GM18867 (cell line): Measurements from ENCODE around the gene SP2.

Experiments
- ATAC-seq: cut with Tn5 transposase; IDR thresholded peaks from one replicate; pipeline ENCODE4 v1.9.1; 2021; ENCODE audit warnings: mild to moderate bottlenecking, moderate library complexity; ENCODE audit not compliant: unreplicated experiment

The SP2 gene

DNA sequence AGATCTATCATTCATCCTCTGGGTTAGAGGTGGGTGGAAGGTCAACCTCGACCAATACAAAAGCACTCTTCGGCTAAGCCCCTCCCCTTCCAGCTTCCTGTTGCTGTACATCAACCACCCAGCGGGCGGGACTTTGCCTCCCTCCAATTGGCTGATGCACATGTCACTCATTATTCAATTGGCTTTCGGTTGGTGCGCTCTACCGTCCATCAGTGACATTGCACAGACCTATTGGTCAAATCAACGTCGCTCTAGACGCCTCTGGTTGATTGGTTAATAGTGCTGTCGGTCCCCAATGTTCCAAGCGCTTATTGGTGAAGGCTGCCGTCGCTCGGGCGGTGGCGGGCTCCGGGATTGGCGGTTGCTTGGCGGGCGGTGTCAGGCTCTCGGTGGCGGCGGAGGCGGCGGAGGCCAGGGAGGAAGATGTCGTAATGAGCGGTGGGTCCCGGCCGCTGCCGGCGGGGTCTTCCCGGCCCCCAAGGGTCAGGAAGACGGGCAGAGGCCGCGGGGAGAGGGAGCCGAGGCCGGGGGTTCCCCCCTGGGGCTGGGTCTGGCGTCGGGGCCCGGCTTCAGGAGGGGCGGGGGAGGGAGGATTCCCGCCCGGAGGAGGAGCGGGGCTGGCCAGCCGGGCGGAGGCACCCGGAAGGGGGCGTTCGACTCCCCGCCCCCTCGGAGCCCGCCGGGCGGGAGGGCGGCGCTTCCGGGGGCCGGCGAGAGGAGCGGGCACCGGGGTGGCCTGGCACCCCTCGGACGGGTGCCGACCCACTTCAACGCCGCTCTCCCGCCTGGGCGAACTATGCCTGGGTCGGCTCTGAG lies at the start of gene SP2:
TSS of gene SP2 (plus strand) at position 381 of the 816 bp plus-strand sequence. CDS start at position 432, 51 bp downstream.
- ATAC-seq = peak; percentile 86

DNA sequence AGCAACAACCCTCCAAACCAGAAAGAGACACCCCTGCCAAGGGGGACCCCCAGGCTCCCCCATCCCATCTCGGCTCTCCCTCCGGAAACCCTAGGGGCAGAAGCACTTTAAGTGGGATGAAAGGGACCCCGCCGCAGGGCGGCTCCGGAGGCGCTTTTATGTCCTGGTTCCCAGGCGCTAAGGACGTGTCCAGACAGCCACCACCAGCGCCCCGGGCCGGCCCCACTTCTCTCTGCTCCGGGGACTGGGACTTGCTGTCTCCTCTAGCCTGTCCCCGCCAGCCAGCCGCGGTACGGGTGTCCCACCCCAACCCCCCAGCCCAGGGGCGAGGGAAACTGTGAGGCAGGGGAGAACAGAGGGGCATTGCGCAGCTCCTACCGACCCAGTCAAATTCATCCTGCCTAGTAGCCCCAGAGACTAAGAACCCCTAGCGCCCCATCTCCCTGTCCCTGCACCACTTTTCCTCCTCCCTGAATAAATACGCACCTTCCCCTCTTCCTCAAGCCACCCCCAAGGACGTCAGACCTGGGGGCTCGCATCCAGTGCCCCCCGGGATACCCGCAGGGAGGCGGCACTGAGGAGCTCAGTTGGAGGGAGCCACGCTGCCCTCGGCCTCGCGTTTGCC lies 49.2 kb upstream of the SP2 start:
- ATAC-seq = no peak

DNA sequence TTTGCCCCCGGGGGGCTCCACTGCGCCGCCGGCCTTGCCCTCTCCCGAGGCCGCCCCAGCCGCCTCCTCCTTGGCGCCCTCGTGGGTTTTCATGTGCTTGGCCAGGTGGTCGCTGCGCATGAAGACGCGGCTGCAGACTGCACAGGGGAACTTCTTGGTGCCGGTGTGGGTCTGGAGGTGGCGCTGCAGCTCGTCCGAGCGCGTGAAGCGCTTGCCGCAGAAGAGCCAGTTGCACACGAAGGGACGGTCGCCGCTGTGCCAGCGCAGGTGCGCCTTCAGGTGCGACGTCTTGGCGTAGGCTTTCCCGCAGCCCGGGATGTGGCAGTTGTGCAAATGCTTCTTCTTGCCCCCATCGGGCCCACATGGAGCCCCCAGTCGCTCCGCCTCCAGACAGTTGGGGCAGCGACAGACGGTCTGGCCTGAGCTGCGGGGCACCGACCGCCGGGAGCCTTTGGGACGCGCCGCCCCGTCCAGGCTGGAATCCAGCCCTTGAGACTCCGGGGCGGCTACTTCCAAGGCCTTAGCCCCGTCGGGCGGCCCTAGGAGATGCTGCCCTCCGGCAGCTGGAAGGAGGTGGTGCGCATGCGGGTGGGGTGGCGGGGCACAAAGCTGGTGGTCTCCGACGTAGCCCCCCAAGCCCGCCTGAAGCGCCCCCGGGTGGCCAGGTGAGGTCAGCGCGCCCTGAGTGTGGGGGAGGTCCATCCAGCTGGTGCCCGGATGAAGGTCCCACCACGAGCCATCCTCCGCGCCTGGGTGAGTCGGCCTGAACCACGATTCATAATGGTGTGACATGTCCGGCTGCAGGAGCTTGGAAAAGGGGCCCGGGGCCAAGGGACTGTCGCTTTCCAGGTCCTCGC lies 48.5 kb upstream of the SP2 start:
- no peak for ATAC-seq

DNA sequence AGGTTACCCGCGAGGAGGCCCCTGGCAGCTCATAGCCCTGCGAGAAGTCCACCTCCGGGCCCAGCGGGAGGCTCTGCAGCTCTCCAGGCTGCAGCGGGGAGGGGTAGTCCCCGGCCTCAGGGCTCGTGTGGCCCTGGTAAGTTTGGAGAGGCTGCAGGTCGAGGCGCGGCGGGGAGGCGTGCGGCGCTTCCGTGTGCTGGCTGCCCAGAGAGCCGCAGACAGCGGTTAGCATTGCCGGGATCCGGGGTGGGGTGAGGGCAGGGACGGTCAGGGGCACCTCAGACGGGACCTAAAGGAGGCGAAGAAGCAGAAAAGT lies 47.9 kb upstream of the SP2 start:
- no peak for ATAC-seq

DNA sequence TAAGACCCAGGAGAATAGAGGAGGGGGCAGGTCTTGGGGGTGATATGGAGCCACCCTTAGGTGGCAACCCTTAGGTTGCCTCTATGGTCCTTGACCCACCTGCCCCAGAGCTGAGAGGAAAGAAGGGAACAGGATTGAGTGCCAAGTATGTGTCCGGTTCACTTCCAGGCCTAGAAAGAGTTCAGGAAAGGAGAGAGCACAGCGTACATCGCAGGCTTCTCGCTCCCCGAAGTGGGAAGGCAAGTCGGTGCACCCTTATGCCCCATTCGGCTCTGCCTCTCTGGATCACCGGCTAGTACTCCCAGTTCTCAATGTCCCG lies 45.7 kb upstream of the SP2 start:
- ATAC-seq = no peak

DNA sequence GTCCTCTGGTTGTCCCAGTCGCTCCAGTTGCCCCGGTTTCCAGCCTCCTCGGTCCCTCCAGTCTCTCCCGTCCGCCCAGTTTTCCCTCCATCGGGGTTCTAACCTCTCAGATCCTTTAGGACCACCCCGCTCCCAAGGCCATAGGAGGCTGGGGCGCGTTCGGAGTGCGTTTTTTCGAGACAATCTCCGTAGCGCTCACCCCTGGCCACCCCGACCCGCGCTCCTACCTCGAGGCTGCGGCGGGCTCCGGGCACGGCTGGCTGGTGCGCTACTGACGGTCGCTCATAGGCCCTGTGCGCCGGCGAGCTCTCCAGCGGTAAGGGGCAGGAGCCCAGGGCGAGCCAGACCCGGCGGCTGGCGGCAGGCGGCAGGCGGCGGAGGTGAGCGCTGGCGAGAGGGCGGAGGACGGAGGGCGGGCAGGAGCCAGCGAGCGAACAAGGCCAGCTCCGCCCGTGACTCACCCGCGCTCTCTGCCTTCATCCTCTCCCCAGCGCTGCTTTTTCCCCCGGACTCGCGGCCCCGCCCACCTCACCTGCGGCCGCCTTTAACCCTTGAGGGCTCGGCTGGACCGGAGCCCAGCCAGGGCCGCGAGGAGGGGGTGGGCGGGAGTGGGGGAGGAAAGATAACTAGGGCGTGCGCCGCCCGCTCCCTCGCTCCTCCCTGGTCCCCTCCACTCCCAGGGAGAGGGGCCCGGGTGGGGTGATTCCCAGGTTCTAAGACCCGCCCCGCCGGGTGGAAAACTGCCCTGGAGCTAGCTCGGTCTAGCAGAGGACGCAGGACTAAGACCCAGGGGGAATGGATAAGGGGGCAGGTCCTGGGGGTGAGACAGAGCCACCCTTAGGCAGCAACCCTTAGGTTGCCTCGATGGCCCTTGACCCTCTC lies 45.1 kb upstream of the SP2 start, which contains the start of gene SP6:
TSS of gene SP6 (minus strand) at position 472 of the 882 bp plus-strand sequence. CDS start 2,734 bp downstream, outside the sequence.
- no peak for ATAC-seq

DNA sequence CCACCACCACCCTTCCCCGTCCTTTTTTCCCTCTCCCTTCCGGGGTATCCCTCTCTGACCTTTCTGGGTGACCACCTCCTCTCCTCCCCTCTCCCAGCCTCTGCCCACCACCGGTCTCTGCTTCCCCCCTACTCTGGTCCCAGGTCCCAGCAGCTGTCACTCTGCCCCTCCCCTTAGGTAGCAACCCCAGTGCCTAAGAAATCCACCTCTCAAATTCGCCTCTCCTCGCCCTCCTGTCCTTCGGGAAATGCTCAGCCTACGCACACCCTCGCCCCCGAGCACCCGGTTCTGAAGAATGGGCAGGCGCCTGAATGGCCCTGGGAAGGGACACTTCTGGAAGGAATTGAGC lies 44.3 kb upstream of the SP2 start:
- no peak for ATAC-seq

DNA sequence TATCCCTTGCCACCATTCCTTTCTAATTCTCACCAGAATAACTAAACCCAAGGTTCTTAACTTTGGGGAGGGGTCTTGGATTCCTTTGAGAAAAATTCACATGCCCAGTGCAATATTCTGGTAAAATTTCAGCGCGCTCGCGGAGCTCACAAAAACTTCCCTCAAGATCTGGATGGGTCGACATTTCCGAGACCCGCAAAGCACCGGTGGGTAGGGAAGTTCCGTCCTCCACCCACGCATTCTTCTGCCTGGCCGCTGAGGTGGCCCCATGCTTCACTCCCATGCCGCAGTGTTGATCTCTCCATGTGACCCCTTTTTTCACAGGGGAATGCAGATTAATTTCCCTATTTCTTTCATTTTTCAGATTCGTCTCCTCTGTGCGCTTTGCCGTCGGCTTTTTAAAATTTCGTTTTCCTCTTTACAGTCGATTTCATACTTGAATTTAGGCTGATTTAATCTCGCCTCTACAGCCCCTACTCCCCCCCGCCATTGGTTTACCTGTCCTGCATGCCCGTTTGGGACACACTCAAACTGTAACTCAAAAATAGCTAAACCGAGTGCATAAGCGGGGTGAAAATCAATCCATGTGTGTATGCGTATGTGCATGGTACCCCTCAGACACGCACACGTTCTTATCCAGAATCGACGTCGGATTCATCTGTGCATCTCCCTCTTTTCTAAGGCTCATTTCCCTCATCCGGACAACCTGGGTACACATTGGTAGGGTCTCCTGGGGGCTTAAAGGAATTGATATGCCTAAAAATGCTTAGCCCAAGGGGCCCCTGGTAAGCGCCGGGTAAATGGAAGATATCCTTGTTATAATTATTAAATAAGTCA lies 43.7 kb upstream of the SP2 start:
- no peak for ATAC-seq

DNA sequence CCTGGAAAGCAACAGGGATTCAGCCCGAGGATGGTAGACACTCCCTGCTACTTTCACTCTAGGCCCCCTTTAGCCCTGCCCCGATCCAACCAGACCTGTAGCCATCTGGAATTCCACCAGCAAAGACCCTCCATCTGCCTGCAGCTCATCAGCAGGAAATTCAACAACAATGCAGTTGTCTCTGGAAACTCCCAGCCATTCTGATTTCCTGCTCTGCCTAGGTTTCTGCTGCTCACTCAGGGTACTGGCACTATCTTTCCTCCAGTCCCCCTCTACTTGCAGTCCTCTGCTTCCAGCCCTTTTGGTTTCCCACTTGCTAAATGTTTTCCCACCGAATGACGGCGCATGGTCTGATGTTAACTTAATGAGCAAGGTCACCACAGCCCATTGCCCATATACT lies 42.4 kb upstream of the SP2 start:
- ATAC-seq = no peak

DNA sequence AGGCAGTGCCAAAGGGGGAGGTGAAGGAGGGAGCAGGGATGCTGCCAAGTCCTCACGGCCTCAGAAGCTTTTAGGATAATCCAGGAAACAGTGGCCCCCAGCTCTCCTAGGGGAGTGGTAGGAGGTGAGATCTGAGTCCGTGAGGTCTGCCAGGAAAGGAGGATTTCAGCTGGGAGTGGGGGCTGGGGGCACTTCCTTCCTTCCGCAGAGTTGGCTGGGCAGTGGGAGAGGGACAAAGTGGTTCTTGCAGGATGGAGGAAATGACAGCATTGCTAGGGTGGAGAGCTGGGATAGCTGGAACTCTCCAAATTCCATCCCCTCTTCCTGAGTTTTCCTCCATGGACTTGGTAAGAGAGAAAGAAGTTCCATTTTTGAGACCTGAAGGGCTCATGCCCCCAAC lies 40.3 kb upstream of the SP2 start:
- no peak for ATAC-seq

DNA sequence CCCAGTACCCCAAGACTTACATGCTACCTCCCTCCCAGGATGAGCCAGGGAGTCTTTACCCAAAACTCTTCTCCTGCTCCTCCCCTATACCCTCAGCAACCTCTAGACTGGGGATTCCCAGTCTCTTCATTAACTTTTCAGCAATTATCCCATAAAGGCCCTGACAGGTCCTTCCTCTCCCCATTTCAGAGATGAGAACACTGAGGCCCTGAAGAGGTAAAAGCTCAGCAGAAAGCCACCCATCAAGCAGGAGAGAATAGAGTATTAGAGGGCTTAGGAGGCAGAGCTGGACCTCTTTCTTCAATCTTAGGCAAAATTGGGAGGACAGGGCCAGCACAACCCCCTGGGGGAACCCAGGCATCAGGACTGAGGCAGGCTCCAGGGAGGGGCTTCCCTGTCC lies 39.2 kb upstream of the SP2 start:
- ATAC-seq = no peak

DNA sequence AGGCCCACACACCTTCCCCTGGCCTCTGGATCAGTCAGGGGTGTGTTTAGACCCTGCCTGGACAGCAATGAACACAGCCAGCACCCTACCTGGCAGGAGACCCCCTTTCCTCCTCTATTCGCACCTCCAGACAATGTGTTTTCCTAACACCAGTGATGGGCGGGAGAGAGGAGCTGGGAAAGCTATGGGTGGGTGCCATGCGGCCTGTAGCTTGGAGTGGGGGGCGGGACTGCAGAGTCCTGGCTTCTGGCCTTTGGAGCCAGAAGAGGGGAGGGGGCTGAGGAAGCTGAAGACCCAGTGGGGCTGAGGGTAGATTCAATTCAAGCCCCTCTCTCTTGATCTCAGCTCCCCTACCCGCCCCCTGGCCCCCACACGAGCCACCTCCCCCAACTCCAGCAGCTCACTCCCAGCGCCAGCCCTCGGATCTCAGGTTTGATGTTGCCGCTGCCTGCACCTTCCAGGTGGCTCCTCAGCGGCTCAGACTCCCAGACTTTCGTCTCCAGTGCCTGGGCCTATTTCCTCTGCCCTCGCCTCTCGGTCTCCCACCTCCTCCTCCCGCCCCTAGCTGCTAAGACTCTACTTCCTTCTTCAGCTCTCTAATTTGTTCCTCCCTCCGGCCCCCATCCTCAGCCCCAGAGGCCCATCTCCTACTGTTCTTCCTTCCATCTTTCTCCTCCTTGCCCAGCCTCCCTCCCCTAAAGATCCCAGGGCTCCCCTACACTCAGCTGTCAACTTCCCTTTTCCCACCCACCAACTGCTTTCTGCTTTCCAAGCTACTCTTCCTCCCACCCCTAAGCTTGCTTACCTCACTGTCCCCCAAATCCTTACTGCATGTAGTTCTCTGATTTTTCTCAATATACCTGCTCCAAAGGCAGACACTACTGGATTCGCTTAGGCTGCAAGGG lies 38.2 kb upstream of the SP2 start:
- ATAC-seq = no peak

DNA sequence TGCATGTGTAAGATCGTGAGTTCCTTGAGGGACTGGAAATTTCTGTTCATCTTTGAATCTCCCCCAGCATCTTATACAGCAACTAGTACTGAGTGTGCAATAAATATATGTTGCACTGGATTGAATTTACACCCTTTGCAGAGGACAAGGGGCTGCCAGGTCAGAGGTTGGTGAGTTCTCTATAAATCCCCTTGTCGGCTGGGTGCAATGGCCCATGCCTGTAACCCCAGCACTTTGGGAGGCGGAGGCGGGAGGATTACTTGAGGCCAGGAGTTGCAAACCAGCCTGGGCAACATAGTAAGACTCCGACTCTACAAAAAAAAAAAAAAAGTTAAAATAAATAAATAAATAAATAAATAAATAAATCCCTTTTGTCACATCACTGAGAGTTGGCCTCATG lies 35.6 kb upstream of the SP2 start:
- no peak for ATAC-seq

DNA sequence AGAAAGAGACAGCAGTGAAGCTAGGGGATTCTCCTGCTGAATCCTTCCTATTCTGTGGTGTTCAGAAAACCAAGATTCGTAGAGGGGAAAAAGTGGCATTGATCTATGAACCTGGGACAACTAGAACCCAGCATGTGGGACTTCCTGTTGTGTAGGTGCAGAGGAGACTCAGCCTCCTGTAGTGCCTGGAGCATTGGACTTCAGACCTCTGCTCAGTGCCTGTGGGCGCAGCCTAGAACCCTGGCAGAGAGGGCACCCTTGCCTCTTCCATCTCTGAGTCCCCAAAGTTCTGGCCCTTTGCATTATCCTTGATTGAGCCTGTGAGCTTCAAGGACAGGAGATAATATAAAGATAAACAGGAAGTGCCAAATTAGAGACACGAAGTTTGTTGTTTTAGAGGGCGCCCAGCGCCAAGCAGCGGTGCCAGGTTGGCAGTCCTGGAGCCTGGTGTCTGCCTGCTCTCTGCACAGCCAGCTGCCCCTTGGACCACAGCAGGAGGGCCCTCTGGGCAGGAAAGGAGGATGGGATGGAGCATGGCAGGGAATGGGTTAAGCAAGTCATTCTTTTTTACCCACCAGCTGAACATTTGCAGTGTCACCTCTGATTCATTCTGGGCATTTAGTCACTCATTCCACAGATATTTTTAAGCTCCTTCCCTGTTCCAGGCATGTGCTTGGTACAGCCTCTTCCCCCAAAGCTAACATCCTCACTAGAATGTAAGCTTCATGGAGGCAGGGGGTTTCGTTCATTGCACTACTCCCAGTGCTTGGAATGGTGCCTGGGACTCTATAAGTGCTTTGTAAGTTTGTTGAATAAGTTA lies 33.2 kb upstream of the SP2 start:
- ATAC-seq = no peak

DNA sequence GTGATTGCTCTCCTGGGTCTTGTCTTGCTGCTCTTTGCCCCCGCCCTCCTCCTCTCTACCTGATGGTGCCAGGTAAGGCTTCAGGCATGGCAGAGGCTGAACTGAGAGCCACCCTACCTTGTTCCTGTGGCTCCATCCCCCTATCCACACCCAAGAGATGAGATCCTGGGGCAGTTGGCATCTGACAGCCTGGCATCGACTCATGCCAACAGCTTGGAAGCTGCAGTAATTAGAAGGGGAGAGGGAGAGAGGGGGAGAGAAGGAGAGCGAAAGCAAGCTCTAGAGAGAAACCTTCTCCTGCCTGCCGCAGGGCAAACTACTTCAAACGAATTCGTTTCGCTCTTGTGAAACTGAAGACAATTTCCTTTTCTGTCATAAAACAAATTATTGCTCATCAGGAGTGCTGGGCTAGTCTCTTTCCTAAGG lies 31.2 kb upstream of the SP2 start:
- no peak for ATAC-seq

DNA sequence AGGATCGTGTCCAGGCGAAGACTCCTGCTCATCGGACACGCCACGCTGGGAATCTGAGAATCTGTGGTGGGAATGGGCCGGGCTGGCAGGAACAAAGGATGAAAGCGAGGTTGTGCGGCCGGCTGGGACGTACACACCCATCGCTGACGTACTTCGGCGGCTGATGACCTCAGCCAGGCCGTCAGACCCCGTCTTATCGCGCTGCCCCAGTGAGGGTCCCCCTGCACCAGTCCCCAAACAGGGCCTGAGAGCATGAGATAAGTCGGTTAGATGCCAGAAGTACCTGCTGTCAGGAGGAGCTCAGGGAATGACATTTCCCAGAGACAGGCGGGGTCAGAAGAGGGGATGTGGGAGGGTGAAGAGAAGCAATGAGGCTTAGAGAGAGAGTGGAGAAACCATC lies 29.1 kb upstream of the SP2 start:
- ATAC-seq = no peak

DNA sequence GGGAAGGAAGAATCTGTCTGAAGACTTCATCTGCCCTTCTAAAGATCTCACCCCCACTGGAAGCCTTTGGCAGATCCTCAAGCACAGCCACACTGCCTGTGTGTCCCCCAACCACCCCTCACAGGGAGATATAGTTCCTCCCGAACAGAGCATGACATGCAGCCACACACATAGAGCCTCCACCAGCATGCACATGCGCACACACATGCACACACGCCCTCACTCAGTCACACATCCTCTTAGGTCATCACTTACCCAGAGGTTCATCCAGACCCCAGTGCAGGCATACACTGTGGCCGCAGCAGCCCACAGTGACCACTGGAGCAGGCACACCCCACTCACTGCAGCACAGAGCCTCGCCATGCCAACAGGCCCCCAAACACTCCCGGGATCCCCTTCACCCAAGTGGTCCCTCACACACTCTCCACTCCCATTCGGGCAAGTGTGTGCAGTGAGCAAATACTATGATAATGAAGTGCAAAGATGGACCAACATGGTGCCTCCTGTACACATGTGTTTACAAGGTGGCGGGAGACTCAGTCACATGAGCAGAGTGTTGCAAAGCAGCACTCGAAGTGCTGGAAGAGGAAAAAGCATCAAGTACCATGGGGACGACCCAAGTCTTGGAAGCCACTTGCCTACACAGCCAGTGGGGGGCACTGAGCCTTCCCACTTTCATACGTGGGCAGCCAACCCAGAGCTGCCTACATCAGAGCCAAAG lies 28.1 kb upstream of the SP2 start:
- no peak for ATAC-seq

DNA sequence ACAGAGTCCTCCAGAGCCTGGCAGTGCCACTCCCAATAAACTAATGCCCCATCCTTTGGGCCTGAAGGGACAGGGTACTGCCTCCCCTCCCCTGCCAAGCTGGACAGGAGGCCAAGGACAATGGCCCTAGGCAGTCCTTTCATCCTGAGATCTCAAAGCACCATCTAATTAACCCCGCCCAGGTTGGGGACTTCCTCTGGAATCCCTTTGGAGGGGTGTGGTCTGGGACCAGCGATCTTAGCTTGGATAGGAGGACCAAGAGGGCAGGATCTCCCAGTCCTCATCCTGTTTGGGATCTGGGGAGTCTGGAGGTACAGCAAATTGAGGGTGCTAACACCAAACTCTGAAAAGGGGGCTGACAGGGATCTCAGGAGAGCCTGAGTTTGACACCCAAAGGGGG lies 26.9 kb upstream of the SP2 start:
- ATAC-seq = no peak
